Endothelial cell of umbilical vein (primary cell): ENCODE data around the gene PRDM16. TPM values are rescaled to one million over a fixed set of nuclear protein-coding genes. Genes with fewer than 3 reads are reported as not detected.

Source experiments
- BruUV-seq: library from RNA; stranded (reverse); fragments of 400-500 nt; replicated peaks from 2 replicates; lab custom pipeline; 2021; lab: Mats Ljungman, UMichigan
- CTCF ChIA-PET: fragments of 300-600, 350-600 bp; sonication (Branson Sonifier 250); formaldehyde crosslinking; loops from one replicate; lab custom pipeline; 2021; ENCODE audit warnings: antibody characterized with exemption, inconsistent platforms; lab: Charles Lee
- POLR2A ChIA-PET: fragments of 300-600, 350-600 bp; sonication (Branson Sonifier 250); formaldehyde crosslinking; loops from one replicate; lab custom pipeline; 2021; ENCODE audit warnings: antibody characterized with exemption, inconsistent platforms; lab: Charles Lee
- DNase-seq: peaks from one replicate; pipeline ENCODE4 v3.0.0-alpha.2; 2011; ENCODE audit warnings: low read depth, low spot score
- FAIRE-seq: peaks from 2 replicates; lab custom pipeline; 2011; peaks lifted over from hg19 to GRCh38; lab: Jason Lieb, UNC
- H2AFZ ChIP-seq: 2 replicates; pipeline ENCODE4 v1.6.0; 2012; ENCODE audit warnings: low read depth, low read length, control low read depth, inconsistent platforms
- H3K27ac ChIP-seq: 2 replicates; pipeline ENCODE4 v1.5.1; 2011; ENCODE audit warnings: low read depth, mild to moderate bottlenecking, control low read depth, low read length, moderate library complexity; ENCODE audit not compliant: insufficient read depth
- H3K27me3 ChIP-seq, 2 experiments: 2 replicates each; pipeline versions ENCODE4 v1.6.0 to v1.6.1; 2011; ENCODE audit warnings: low read length in 2 of 2, mixed read lengths in 1 of 2; ENCODE audit not compliant: control insufficient read depth in 2 of 2, insufficient read depth in 2 of 2
- H3K36me3 ChIP-seq, 2 experiments: 2 replicates in 1 of 2; 3 replicates in 1 of 2; pipeline ENCODE4 v1.5.1; 2011; ENCODE audit warnings: low read length in 2 of 2, mild to moderate bottlenecking in 1 of 2, moderate library complexity in 1 of 2; ENCODE audit not compliant: control insufficient read depth in 2 of 2, insufficient read depth in 2 of 2; ENCODE audit errors: extremely low read depth in 1 of 2
- H3K4me1 ChIP-seq: 3 replicates; pipeline ENCODE4 v1.5.1; 2011; ENCODE audit warnings: mild to moderate bottlenecking, low read length; ENCODE audit not compliant: control insufficient read depth, insufficient read depth; ENCODE audit errors: extremely low read depth
- H3K4me2 ChIP-seq: 2 replicates; pipeline ENCODE4 v1.6.1; 2011; ENCODE audit warnings: low read length, control low read depth, mixed read lengths; ENCODE audit not compliant: insufficient read depth
- H3K4me3 ChIP-seq, 3 experiments: fragments of 200-600 bp in 1 of 3; sonication (generic), shearing (Covaris generic) in 1 of 3; replicated peaks in 1 of 3; 2 replicates each; pipeline ENCODE4 v1.5.1; 2011 to 2016; ENCODE audit warnings: control low read depth in 3 of 3, low read length in 3 of 3, mild to moderate bottlenecking in 2 of 3, inconsistent platforms in 1 of 3, low read depth in 1 of 3, moderate library complexity in 1 of 3; ENCODE audit not compliant: insufficient read depth in 1 of 3
- H3K79me2 ChIP-seq: 2 replicates; pipeline ENCODE4 v1.6.0; 2012; ENCODE audit warnings: low read length, inconsistent platforms; ENCODE audit not compliant: control insufficient read depth, insufficient read depth
- H3K9ac ChIP-seq: replicated peaks from 2 replicates; pipeline ENCODE3; 2011; ENCODE audit warnings: low read length, control low read depth; ENCODE audit not compliant: insufficient read depth; ENCODE audit errors: extremely low read depth
- H3K9me1 ChIP-seq: replicated peaks from 3 replicates; pipeline ENCODE4 v1.6.0; 2011; ENCODE audit warnings: mild to moderate bottlenecking, low read length; ENCODE audit not compliant: control insufficient read depth, insufficient read depth; ENCODE audit errors: extremely low read depth
- H3K9me3 ChIP-seq: replicated peaks from 2 replicates; pipeline ENCODE4 v1.5.1; 2012; ENCODE audit warnings: low read length, inconsistent platforms; ENCODE audit not compliant: control insufficient read depth, insufficient read depth
- H4K20me1 ChIP-seq: replicated peaks from 2 replicates; pipeline ENCODE3; 2011; ENCODE audit warnings: mild to moderate bottlenecking, low read length; ENCODE audit not compliant: control insufficient read depth, insufficient read depth; ENCODE audit errors: extremely low read depth
- EZH2 ChIP-seq: IDR thresholded peaks from 2 replicates; pipeline ENCODE4 v1.6.1; 2012; ENCODE audit warnings: borderline replicate concordance, low read depth, mild to moderate bottlenecking, moderate library complexity, low read length, inconsistent platforms; ENCODE audit not compliant: severe bottlenecking
- GATA2 ChIP-seq: IDR thresholded peaks from 2 replicates; pipeline ENCODE4 v1.7.0; 2011; ENCODE audit warnings: low read depth, mild to moderate bottlenecking, moderate library complexity, mixed read lengths, low read length; ENCODE audit not compliant: insufficient read length, insufficient read depth
- JUN ChIP-seq: IDR thresholded peaks from 2 replicates; pipeline ENCODE4 v1.6.1; 2011; ENCODE audit warnings: borderline replicate concordance, low read depth; ENCODE audit not compliant: insufficient read length, insufficient read depth
- MYC ChIP-seq: IDR thresholded peaks from one replicate; pipeline ENCODE4 v1.6.1; 2011; ENCODE audit warnings: mild to moderate bottlenecking, low read depth, low read length
- POLR2A ChIP-seq: IDR thresholded peaks from 2 replicates; pipeline ENCODE4 v1.6.1; 2012; ENCODE audit warnings: low read depth, mild to moderate bottlenecking, control low read depth, low read length
- POLR2AphosphoS5 ChIP-seq: IDR thresholded peaks from 2 replicates; pipeline ENCODE4 v1.6.1; 2012; ENCODE audit warnings: low read depth, mild to moderate bottlenecking, control low read depth, low read length, moderate library complexity; ENCODE audit not compliant: insufficient read depth
- dilution Hi-C: fragments of 300-500 bp; cut with MboI; formaldehyde crosslinking; loops from one replicate; pipeline ENCODE4 v1.15.0; 2019; ENCODE audit warnings: low sequenced_read_pairs; ENCODE audit not compliant: extremely low pct_ligation_motif_present
- intact Hi-C: fragments of 100-400 bp; cut with micrococcal nuclease; formaldehyde crosslinking; loops from one replicate; pipeline ENCODE4 v1.10.0; 2022
- polyA plus RNA-seq, 4 experiments: library from polyadenylated mRNA; depleted of rRNA in 3 of 4; stranded (reverse) in 3 of 4; unstranded in 1 of 4; fragments of >200 nt; gene quantifications; 2 replicates each; pipeline versions ENCODE4 v1.2.1 to v1.2.3, GENCODE V29; 2011 to 2012; ENCODE audit warnings: missing spikeins in 1 of 4
- total RNA-seq: library from RNA; stranded (reverse); gene quantifications from 2 replicates; pipeline ENCODE4 v1.2.3, GENCODE V29; 2021
- TF ChIP-seq, protein P1 (sequence below): IDR thresholded peaks from 2 replicates; pipeline ENCODE4 v1.6.1; 2011; ENCODE audit not compliant: insufficient read depth, insufficient read length
- TF ChIP-seq, protein P2 (sequence below), 2 donors: IDR thresholded peaks; 1 replicate in 1 of 2; 2 replicates in 1 of 2; pipeline ENCODE4 v1.5.1; 2011; ENCODE audit warnings: low read length in 2 of 2, mild to moderate bottlenecking in 2 of 2, moderate library complexity in 2 of 2, control low read depth in 1 of 2, inconsistent platforms in 1 of 2, low read depth in 1 of 2; ENCODE audit not compliant: insufficient read depth in 1 of 2; ENCODE audit errors: extremely low read depth in 1 of 2

Gene PRDM16
- total and polyA plus RNA-seq, 2 donors (not counting 3 experiments of a cell fraction or from before 2014, with no cell fraction given) = not detected

DNA sequence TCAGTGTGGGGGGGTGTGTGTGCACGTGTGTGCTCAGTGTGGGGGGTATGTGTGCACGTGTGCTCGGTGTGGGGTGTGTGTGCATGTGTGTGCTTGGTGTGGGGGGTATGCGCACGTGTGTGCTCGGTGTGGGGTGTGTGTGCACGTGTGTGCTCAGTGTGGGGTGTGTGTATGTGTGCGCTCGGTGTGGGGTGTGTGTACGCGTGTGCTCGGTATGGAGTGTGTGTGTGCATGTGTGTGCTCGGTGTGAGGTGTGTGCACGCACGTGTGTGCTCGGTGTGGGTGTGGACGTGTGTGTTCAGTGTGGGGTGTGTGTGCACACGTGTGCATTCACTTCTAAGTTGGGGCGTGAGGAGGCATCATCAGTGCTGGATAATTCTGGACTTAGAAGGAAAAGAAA, 77.9 kb downstream of the PRDM16 start:
- no TSS peak for BruUV-seq
- Histone ChIP-seq H3K79me2 (no peaks in the 10 kb centered on the region), H3K27me3 (no peaks in the 10 kb centered on the region), H3K27ac (no peak overlapping the region), H3K9me1 (no peaks in the 10 kb centered on the region), H4K20me1 (no peaks in the 10 kb centered on the region), H2AFZ (no peak overlapping the region), H3K4me2 (no peak overlapping the region), H3K4me1 (no peaks in the 10 kb centered on the region), H3K4me3 (no peak overlapping the region), H3K9ac (no peak overlapping the region), H3K9me3 (no peaks in the 10 kb centered on the region), H3K36me3 (no peaks in the 10 kb centered on the region)
- intact Hi-C loops (no loop called here), dilution Hi-C loops (no loop called here)
- POLR2A ChIA-PET = no interaction called here
- no peak for TF ChIP-seq MYC
- TF ChIP-seq, protein P1, sequence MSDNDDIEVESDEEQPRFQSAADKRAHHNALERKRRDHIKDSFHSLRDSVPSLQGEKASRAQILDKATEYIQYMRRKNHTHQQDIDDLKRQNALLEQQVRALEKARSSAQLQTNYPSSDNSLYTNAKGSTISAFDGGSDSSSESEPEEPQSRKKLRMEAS = no peak
- no peak for TF ChIP-seq POLR2AphosphoS5
- no peak for TF ChIP-seq POLR2A
- no peak for TF ChIP-seq GATA2
- no peak for TF ChIP-seq EZH2
- no peak for TF ChIP-seq JUN
- TF ChIP-seq, protein P2, sequence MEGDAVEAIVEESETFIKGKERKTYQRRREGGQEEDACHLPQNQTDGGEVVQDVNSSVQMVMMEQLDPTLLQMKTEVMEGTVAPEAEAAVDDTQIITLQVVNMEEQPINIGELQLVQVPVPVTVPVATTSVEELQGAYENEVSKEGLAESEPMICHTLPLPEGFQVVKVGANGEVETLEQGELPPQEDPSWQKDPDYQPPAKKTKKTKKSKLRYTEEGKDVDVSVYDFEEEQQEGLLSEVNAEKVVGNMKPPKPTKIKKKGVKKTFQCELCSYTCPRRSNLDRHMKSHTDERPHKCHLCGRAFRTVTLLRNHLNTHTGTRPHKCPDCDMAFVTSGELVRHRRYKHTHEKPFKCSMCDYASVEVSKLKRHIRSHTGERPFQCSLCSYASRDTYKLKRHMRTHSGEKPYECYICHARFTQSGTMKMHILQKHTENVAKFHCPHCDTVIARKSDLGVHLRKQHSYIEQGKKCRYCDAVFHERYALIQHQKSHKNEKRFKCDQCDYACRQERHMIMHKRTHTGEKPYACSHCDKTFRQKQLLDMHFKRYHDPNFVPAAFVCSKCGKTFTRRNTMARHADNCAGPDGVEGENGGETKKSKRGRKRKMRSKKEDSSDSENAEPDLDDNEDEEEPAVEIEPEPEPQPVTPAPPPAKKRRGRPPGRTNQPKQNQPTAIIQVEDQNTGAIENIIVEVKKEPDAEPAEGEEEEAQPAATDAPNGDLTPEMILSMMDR (IDR thresholded peaks at IDR 0.05; ENCODE audit: extremely low read depth in 1 of 2, insufficient read depth in 1 of 2, low read depth in 1 of 2, low read length in 2 of 2) = no peak
- no peak for FAIRE-seq
- no peak for DNase-seq
- CTCF ChIA-PET = no interaction called here
